HCT116 (cell line): ENCODE measurements around the gene SEPTIN5. TPM values are rescaled to one million over a fixed set of nuclear protein-coding genes. Genes with fewer than 3 reads are reported as not detected.

ENCODE experiments used
- ATAC-seq: fragments of 200-7000 bp; cut with Tn5 transposase; 2 replicates; pipeline ENCODE4 v1.9.1; 2020; ENCODE audit warnings: mild to moderate bottlenecking, moderate library complexity
- BruUV-seq: library from RNA; stranded (reverse); fragments of 400-500 nt; replicated peaks from 2 replicates; lab custom pipeline; 2021; lab: Mats Ljungman, UMichigan
- CTCF ChIA-PET: fragments of 300-600 bp; sonication (Branson Sonifier 250); formaldehyde crosslinking; loops from one replicate; lab custom pipeline; 2021; ENCODE audit warnings: antibody characterized with exemption; lab: Charles Lee
- POLR2A ChIA-PET: fragments of 300-600, 350-600 bp; sonication (Branson Sonifier 250); formaldehyde crosslinking; loops from one replicate; lab custom pipeline; 2021; ENCODE audit warnings: antibody characterized with exemption; lab: Charles Lee
- RAD21 ChIA-PET, 2 experiments: fragments of 300-600 bp; sonication (Branson Sonifier 250); formaldehyde crosslinking; loops; one replicate each; lab custom pipeline; 2023; ENCODE audit warnings: low total read pairs in 2 of 2; ENCODE audit not compliant: uncharacterized antibody in 2 of 2, unreplicated experiment in 2 of 2, low non-redundant PET in 1 of 2; lab: Charles Lee
- DNase-seq: peaks from one replicate; pipeline ENCODE4 v3.0.0-alpha.2; 2010; ENCODE audit warnings: low read depth, low spot score
- H2AFZ ChIP-seq: fragments of 200-600 bp; shearing (Covaris generic), sonication (generic); 2 replicates; pipeline ENCODE4 v1.6.1; 2017; ENCODE audit warnings: low read depth, mixed run types, mixed read lengths, antibody characterized with exemption, low read length; ENCODE audit not compliant: poor library complexity, severe bottlenecking
- H3K27ac ChIP-seq: 2 replicates; pipeline ENCODE4 v1.5.1; 2012; ENCODE audit warnings: low read depth, low read length
- H3K27me3 ChIP-seq: fragments of 200-600 bp; sonication (generic); 2 replicates; pipeline ENCODE4 v1.6.1; 2016; ENCODE audit warnings: mixed run types, low read length, mixed read lengths; ENCODE audit not compliant: insufficient read depth
- H3K36me3 ChIP-seq, 2 experiments: fragments of 200-500 bp in 1 of 2; fragments of 200-600 bp in 1 of 2; sonication (Bioruptor generic) in 1 of 2; sonication (generic) in 1 of 2; 2 replicates each; pipeline versions ENCODE4 v1.5.1 to v1.6.1; 2014 to 2016; ENCODE audit warnings: low read length in 2 of 2, inconsistent platforms in 1 of 2, mixed read lengths in 1 of 2, mixed run types in 1 of 2; ENCODE audit not compliant: insufficient read depth in 2 of 2, control insufficient read depth in 1 of 2
- H3K4me1 ChIP-seq, 2 experiments: fragments of 200-600 bp in 1 of 2; sonication (generic) in 1 of 2; 2 replicates each; pipeline versions ENCODE4 v1.5.1 to v1.6.1; 2012 to 2017; ENCODE audit warnings: low read length in 2 of 2, inconsistent platforms in 1 of 2, mild to moderate bottlenecking in 1 of 2, mixed read lengths in 1 of 2, mixed run types in 1 of 2, moderate library complexity in 1 of 2; ENCODE audit not compliant: insufficient read depth in 2 of 2, control insufficient read depth in 1 of 2
- H3K4me2 ChIP-seq: fragments of 200-600 bp; sonication (generic); 2 replicates; pipeline ENCODE4 v1.6.1; 2017; ENCODE audit warnings: mixed run types, low read length, mixed read lengths
- H3K4me3 ChIP-seq, 2 experiments: fragments of 200-600 bp in 1 of 2; sonication (generic) in 1 of 2; replicated peaks in 1 of 2; 2 replicates each; pipeline ENCODE4 v1.5.1; 2011 to 2016; ENCODE audit warnings: low read length in 2 of 2, control low read depth in 1 of 2, low read depth in 1 of 2, mild to moderate bottlenecking in 1 of 2, mixed read lengths in 1 of 2, mixed run types in 1 of 2
- H3K79me2 ChIP-seq: fragments of 200-600 bp; sonication (generic); 2 replicates; pipeline ENCODE4 v1.6.1; 2017; ENCODE audit warnings: mild to moderate bottlenecking, mixed run types, low read length, moderate library complexity, mixed read lengths; ENCODE audit not compliant: insufficient read depth
- H3K9ac ChIP-seq: fragments of 200-600 bp; sonication (generic); 2 replicates; pipeline ENCODE4 v1.6.1; 2016; ENCODE audit warnings: low read length, mixed read lengths
- H3K9me2 ChIP-seq: fragments of 200-600 bp; sonication (generic), shearing (Covaris generic); 2 replicates; pipeline ENCODE4 v1.6.1; 2017; ENCODE audit warnings: mixed run types, mild to moderate bottlenecking, moderate library complexity; ENCODE audit not compliant: insufficient read depth
- H3K9me3 ChIP-seq, 2 experiments: fragments of 200-500 bp in 1 of 2; fragments of 200-600 bp in 1 of 2; sonication (Bioruptor generic) in 1 of 2; sonication (generic) in 1 of 2; 2 replicates each; pipeline ENCODE4 v1.6.1; 2014 to 2017; ENCODE audit warnings: low read length in 2 of 2, mixed read lengths in 2 of 2, inconsistent platforms in 1 of 2, low read depth in 1 of 2, mild to moderate bottlenecking in 1 of 2, mixed run types in 1 of 2, moderate library complexity in 1 of 2; ENCODE audit not compliant: control insufficient read depth in 1 of 2, insufficient read depth in 1 of 2
- H4K20me1 ChIP-seq: fragments of 200-600 bp; sonication (generic), shearing (Covaris generic); 2 replicates; pipeline ENCODE4 v1.6.1; 2017; ENCODE audit warnings: mixed run types, mild to moderate bottlenecking, moderate library complexity; ENCODE audit not compliant: insufficient read depth
- CBX3 ChIP-seq: IDR thresholded peaks from 2 replicates; pipeline ENCODE4 v1.6.1; 2012; ENCODE audit warnings: low read depth
- EGR1 ChIP-seq: IDR thresholded peaks from 2 replicates; pipeline ENCODE4 v1.6.1; 2012; ENCODE audit warnings: low read depth
- ELF1 ChIP-seq: IDR thresholded peaks from 2 replicates; pipeline ENCODE4 v1.6.1; 2012; ENCODE audit warnings: low read depth, borderline replicate concordance
- EZH2 ChIP-seq: fragments of 200-600 bp; sonication (generic); IDR thresholded peaks from 2 replicates; pipeline ENCODE4 v1.6.1; 2017; ENCODE audit warnings: antibody characterized with exemption, mixed run types
- EZH2phosphoT487 ChIP-seq: fragments of 200-600 bp; IDR thresholded peaks from 2 replicates; pipeline ENCODE4 v1.6.1; 2018; ENCODE audit warnings: antibody characterized with exemption, borderline replicate concordance
- JUND ChIP-seq: IDR thresholded peaks from 2 replicates; pipeline ENCODE4 v1.6.1; 2012
- POLR2A ChIP-seq: IDR thresholded peaks from 2 replicates; pipeline ENCODE4 v1.7.0; 2011; ENCODE audit warnings: borderline replicate concordance; ENCODE audit not compliant: insufficient read depth, insufficient read length; ENCODE audit errors: extremely low read depth
- POLR2AphosphoS5 ChIP-seq: IDR thresholded peaks from 2 replicates; pipeline ENCODE4 v1.6.1; 2011; ENCODE audit warnings: mild to moderate bottlenecking, low read depth, low read length, moderate library complexity
- RAD21 ChIP-seq: IDR thresholded peaks from 2 replicates; pipeline ENCODE4 v1.6.1; 2012; ENCODE audit warnings: low read depth, mild to moderate bottlenecking
- SIN3A ChIP-seq: IDR thresholded peaks from 2 replicates; pipeline ENCODE4 v1.6.1; 2012; ENCODE audit warnings: low read depth
- SP1 ChIP-seq: IDR thresholded peaks from 2 replicates; pipeline ENCODE4 v1.6.1; 2012; ENCODE audit warnings: low read depth
- SRF ChIP-seq: IDR thresholded peaks from 2 replicates; pipeline ENCODE4 v1.6.1; 2012; ENCODE audit warnings: low read depth
- YY1 ChIP-seq: IDR thresholded peaks from 2 replicates; pipeline ENCODE4 v1.6.1; 2011; ENCODE audit warnings: low read length, low read depth, moderate library complexity, mild to moderate bottlenecking; ENCODE audit not compliant: insufficient replicate concordance; ENCODE audit errors: extremely low read depth
- ZNF274 ChIP-seq: fragments of 200-500 bp; sonication (Bioruptor generic); IDR thresholded peaks from 2 replicates; pipeline ENCODE4 v1.6.1; 2014; ENCODE audit warnings: mild to moderate bottlenecking, low read depth, low read length, inconsistent platforms
- intact Hi-C: fragments of 100-400 bp; cut with micrococcal nuclease; formaldehyde crosslinking; loops from 2 replicates; pipeline ENCODE4 v1.10.0; 2022
- total RNA-seq: library from RNA; stranded (reverse); gene quantifications from one replicate; pipeline ENCODE4 v1.2.1, GENCODE V29; 2021; ENCODE audit not compliant: unreplicated experiment
- TF ChIP-seq, protein P1 (sequence below): IDR thresholded peaks from 2 replicates; pipeline ENCODE4 v1.6.1; 2011; ENCODE audit warnings: mild to moderate bottlenecking, low read length, moderate library complexity; ENCODE audit not compliant: insufficient replicate concordance; ENCODE audit errors: extremely low read depth
- TF ChIP-seq, protein P2 (sequence below): IDR thresholded peaks from 2 replicates; pipeline ENCODE4 v1.6.1; 2012

SEPTIN5 gene
- total RNA-seq, 1 experiment from 2014 or later: 9.0 TPM

DNA sequence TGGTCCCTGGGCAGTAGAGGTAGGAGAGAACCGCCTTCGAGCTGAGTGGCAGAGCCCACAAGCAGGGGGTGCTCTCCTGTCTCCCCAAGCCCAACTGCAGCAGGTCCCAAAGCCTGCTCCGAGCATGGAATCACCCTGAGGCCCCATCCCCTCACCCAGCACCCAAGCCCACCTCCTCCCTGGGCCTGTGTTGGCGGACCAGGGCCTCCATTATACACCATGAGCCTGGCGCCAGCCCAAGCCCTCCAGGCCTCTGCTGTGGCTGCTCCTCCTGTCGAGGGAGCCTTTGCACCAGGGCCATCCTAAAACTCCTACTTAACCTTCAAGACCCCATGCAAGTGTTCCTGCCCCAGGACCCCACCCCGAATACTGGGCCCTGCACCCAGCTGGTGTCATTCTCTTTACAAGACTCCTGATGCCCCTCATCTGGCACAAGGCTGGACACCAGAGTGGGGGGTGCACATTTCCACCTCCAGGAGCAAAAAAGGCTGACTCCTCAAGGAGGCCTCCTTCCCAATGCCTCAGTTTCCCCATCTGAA, 25.7 kb downstream of the SEPTIN5 start:
- H3K36me3 ChIP-seq: no peaks in the 10 kb centered on the region
- DNase-seq (no peak), ATAC-seq (no peak)
- no peak overlapping the region for H3K4me2 ChIP-seq
- intact Hi-C loops: no loop called here
- H3K27me3 ChIP-seq: no peaks in the 10 kb centered on the region
- H3K27ac ChIP-seq: no peak overlapping the region
- no peak overlapping the region for H3K9ac ChIP-seq
- no peak for TF ChIP-seq EGR1
- no peak for TF ChIP-seq CBX3
- no peak for TF ChIP-seq SRF
- no peak overlapping the region for H2AFZ ChIP-seq
- POLR2A ChIA-PET: no interaction called here
- no TSS peak for BruUV-seq
- RAD21 ChIA-PET: no interaction called here
- no peaks in the 10 kb centered on the region for H3K4me1 ChIP-seq
- H3K4me3 ChIP-seq: no peak overlapping the region
- no peaks in the 10 kb centered on the region for H4K20me1 ChIP-seq
- H3K9me3 ChIP-seq: no peaks in the 10 kb centered on the region
- CTCF ChIA-PET: interaction anchor here (3.5 kb wide), 1 partner anchor 9 kb away, joined by 14 read pairs; no protein-coding TSS in a partner anchor
- H3K9me2 ChIP-seq: no peaks in the 10 kb centered on the region
- H3K79me2 ChIP-seq: no peaks in the 10 kb centered on the region

DNA sequence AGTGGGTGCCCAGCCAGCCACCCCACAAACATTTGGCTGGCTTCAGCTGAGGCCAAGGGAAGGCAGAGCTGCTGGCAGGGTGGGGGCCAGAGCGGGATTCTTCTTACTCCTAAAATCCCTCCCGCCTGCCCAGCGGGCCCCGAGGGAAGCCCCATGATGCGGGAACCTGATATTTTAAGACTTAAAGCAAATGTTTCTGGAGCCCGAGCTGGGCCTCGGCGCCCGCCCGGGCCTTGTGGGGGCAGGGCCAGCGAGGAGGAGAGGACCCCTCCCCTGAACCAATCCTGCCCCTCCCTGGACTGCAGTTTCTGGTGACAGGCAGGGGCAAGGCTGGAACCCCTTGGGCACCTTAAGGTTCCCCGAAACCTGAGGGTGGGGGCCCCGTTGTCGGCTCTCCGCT, 26.3 kb downstream of the SEPTIN5 start:
- BruUV-seq: no TSS peak
- POLR2A ChIA-PET: no interaction called here
- Histone ChIP-seq H3K4me2 (no peak overlapping the region), H3K9me2 (no peaks in the 10 kb centered on the region), H3K27ac (no peak overlapping the region), H3K9me3 (no peaks in the 10 kb centered on the region), H3K27me3 (no peaks in the 10 kb centered on the region), H2AFZ (no peak overlapping the region), H3K36me3 (no peaks in the 10 kb centered on the region), H3K4me3 (no peak overlapping the region), H4K20me1 (no peaks in the 10 kb centered on the region), H3K4me1 (no peaks in the 10 kb centered on the region), H3K9ac (no peak overlapping the region), H3K79me2 (no peaks in the 10 kb centered on the region)
- CTCF ChIA-PET: interaction anchor here (3.5 kb wide), 1 partner anchor 10 kb away, joined by 14 read pairs; no protein-coding TSS in a partner anchor
- DNase-seq (no peak), ATAC-seq (no peak)
- RAD21 ChIA-PET: no interaction called here
- intact Hi-C loops: no loop called here
- TF ChIP-seq POLR2AphosphoS5: no peak
- TF ChIP-seq EZH2phosphoT487: no peak
- TF ChIP-seq EGR1: no peak
- TF ChIP-seq SP1: no peak
- TF ChIP-seq YY1: no peak
- no peak for TF ChIP-seq SIN3A
- TF ChIP-seq, protein P1, sequence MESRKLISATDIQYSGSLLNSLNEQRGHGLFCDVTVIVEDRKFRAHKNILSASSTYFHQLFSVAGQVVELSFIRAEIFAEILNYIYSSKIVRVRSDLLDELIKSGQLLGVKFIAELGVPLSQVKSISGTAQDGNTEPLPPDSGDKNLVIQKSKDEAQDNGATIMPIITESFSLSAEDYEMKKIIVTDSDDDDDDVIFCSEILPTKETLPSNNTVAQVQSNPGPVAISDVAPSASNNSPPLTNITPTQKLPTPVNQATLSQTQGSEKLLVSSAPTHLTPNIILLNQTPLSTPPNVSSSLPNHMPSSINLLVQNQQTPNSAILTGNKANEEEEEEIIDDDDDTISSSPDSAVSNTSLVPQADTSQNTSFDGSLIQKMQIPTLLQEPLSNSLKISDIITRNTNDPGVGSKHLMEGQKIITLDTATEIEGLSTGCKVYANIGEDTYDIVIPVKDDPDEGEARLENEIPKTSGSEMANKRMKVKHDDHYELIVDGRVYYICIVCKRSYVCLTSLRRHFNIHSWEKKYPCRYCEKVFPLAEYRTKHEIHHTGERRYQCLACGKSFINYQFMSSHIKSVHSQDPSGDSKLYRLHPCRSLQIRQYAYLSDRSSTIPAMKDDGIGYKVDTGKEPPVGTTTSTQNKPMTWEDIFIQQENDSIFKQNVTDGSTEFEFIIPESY: no peak
- no peak for TF ChIP-seq ZNF274
- TF ChIP-seq RAD21: no peak
- TF ChIP-seq CBX3: no peak
- TF ChIP-seq SRF: no peak
- TF ChIP-seq JUND: no peak
- TF ChIP-seq ELF1: no peak
- TF ChIP-seq, protein P2, sequence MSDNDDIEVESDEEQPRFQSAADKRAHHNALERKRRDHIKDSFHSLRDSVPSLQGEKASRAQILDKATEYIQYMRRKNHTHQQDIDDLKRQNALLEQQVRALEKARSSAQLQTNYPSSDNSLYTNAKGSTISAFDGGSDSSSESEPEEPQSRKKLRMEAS: no peak
- TF ChIP-seq POLR2A: no peak
- TF ChIP-seq EZH2: no peak
